PC-9 (cell line): Measurements from ENCODE around the gene SLC30A9. TPM values are rescaled to one million over a fixed set of nuclear protein-coding genes. Genes with fewer than 3 reads are reported as not detected.

Experiments used
- BruUV-seq: library from RNA; stranded (reverse); fragments of 400-500 nt; replicated peaks from 2 replicates; lab custom pipeline; 2021; lab: Mats Ljungman, UMichigan
- CTCF ChIA-PET: fragments of 300-600 bp; sonication (Branson Sonifier 250); formaldehyde crosslinking; loops from one replicate; lab custom pipeline; 2022; ENCODE audit warnings: antibody characterized with exemption; lab: Charles Lee
- POLR2A ChIA-PET: fragments of 300-600 bp; sonication (Branson Sonifier 250); formaldehyde crosslinking; loops from one replicate; lab custom pipeline; 2022; ENCODE audit warnings: antibody characterized with exemption; ENCODE audit not compliant: unreplicated experiment; lab: Charles Lee
- DNase-seq, 2 experiments: peaks; one replicate each; pipeline versions ENCODE4 v3.0.0 to v3.0.0-alpha.2; 2015 to 2022; ENCODE audit warnings: mixed read lengths in 1 of 2
- H2AFZ ChIP-seq: fragments of 200-600 bp; sonication (generic); 2 replicates; pipeline ENCODE4 v1.8.1; 2017; ENCODE audit warnings: antibody characterized with exemption
- H3F3A ChIP-seq: fragments of 200-600 bp; sonication (generic); 2 replicates; pipeline ENCODE4 v1.8.1; 2017; ENCODE audit warnings: antibody characterized with exemption, mild to moderate bottlenecking, low read depth; ENCODE audit not compliant: insufficient read depth
- H3K27ac ChIP-seq: fragments of 200-600 bp; sonication (generic); 2 replicates; pipeline ENCODE4 v1.6.1; 2016; ENCODE audit warnings: mixed run types
- H3K27me3 ChIP-seq: fragments of 200-600 bp; sonication (generic); 2 replicates; pipeline ENCODE4 v1.6.1; 2016; ENCODE audit warnings: low read depth, mixed run types; ENCODE audit not compliant: insufficient read depth
- H3K36me3 ChIP-seq: fragments of 200-600 bp; sonication (generic); 2 replicates; pipeline ENCODE4 v1.6.1; 2016; ENCODE audit warnings: low read depth, mixed run types
- H3K4me1 ChIP-seq: fragments of 200-600 bp; sonication (generic); replicated peaks from 2 replicates; pipeline ENCODE4 v1.6.1; 2016; ENCODE audit warnings: mixed run types; ENCODE audit not compliant: insufficient read depth
- H3K4me2 ChIP-seq: fragments of 200-600 bp; sonication (generic); 2 replicates; pipeline ENCODE4 v1.6.1; 2017; ENCODE audit warnings: mixed run types
- H3K4me3 ChIP-seq: fragments of 200-600 bp; sonication (generic); 2 replicates; pipeline ENCODE4 v1.6.1; 2016; ENCODE audit warnings: mixed run types
- H3K79me2 ChIP-seq: fragments of 200-600 bp; sonication (generic); 2 replicates; pipeline ENCODE4 v1.6.1; 2017; ENCODE audit warnings: low read depth, mixed run types
- H3K9me2 ChIP-seq: fragments of 200-600 bp; sonication (generic); 2 replicates; pipeline ENCODE4 v1.8.1; 2017; ENCODE audit warnings: mild to moderate bottlenecking; ENCODE audit not compliant: insufficient read depth
- H3K9me3 ChIP-seq: fragments of 200-600 bp; sonication (generic); 2 replicates; pipeline ENCODE4 v1.8.1; 2016; ENCODE audit warnings: low read depth; ENCODE audit not compliant: insufficient read depth
- H4K20me1 ChIP-seq: fragments of 200-600 bp; sonication (generic); 2 replicates; pipeline ENCODE4 v1.8.1; 2017; ENCODE audit not compliant: insufficient read depth
- CTCF ChIP-seq: fragments of 200-600 bp; sonication (generic); conservative IDR thresholded peaks from 2 replicates; pipeline ENCODE4 v1.6.1; 2017; ENCODE audit warnings: mixed run types, antibody characterized with exemption, mild to moderate bottlenecking, moderate library complexity
- EZH2 ChIP-seq: fragments of 200-600 bp; sonication (generic); IDR thresholded peaks from 2 replicates; pipeline ENCODE4 v1.8.0; 2017; ENCODE audit warnings: antibody characterized with exemption, low read depth
- intact Hi-C: fragments of 100-400 bp; cut with micrococcal nuclease; formaldehyde crosslinking; loops from one replicate; pipeline ENCODE4 v1.10.0; 2022; ENCODE audit not compliant: unreplicated experiment
- total RNA-seq: library from RNA; stranded (reverse); gene quantifications from 2 replicates; pipeline ENCODE4 v1.2.3, GENCODE V29; 2021

The SLC30A9 gene
- total RNA-seq, 1 experiment from 2014 or later: 47.6 TPM

GRCh38 chr4:41963105-41963504, 27.2 kb upstream of the SLC30A9 start:
- DNase-seq: no peak
- Histone ChIP-seq H3K9me2 (no peaks in the 10 kb centered on the region), H3K4me1 (no peaks in the 10 kb centered on the region), H3K4me3 (no peak overlapping the region), H3K27me3 (no peaks in the 10 kb centered on the region), H3K36me3 (no peaks in the 10 kb centered on the region), H3K79me2 (no peaks in the 10 kb centered on the region), H4K20me1 (no peaks in the 10 kb centered on the region), H3F3A (0 out of 2 replicates have a peak, but pooled peaks cover 3% of the 10 kb centered on the region), H2AFZ (no peak overlapping the region), H3K9me3 (no peaks in the 10 kb centered on the region), H3K4me2 (no peak overlapping the region), H3K27ac (no peak overlapping the region)
- TF ChIP-seq CTCF (peak; percentile 66), EZH2 (no peak)
- CTCF ChIA-PET: no interaction called here
- no TSS peak for BruUV-seq
- intact Hi-C loops: no loop called here
- POLR2A ChIA-PET: no interaction called here

GRCh38 chr4:41964401-41964800, 25.9 kb upstream of the SLC30A9 start:
- H3K36me3 ChIP-seq: no peaks in the 10 kb centered on the region
- H4K20me1 ChIP-seq: no peaks in the 10 kb centered on the region
- H2AFZ ChIP-seq: no peak overlapping the region
- DNase-seq: no peak
- no peak for TF ChIP-seq CTCF
- no peak for TF ChIP-seq EZH2
- no peaks in the 10 kb centered on the region for H3K9me2 ChIP-seq
- no peaks in the 10 kb centered on the region for H3K79me2 ChIP-seq
- H3K4me1 ChIP-seq: no peaks in the 10 kb centered on the region
- H3K4me2 ChIP-seq: no peak overlapping the region
- ChIA-PET CTCF (no interaction called here), POLR2A (no interaction called here)
- no peaks in the 10 kb centered on the region for H3K9me3 ChIP-seq
- H3K27ac ChIP-seq: no peak overlapping the region
- intact Hi-C loops: no loop called here
- H3K27me3 ChIP-seq: no peaks in the 10 kb centered on the region
- 0 out of 2 replicates have a peak, but pooled peaks cover 3% of the 10 kb centered on the region for H3F3A ChIP-seq
- BruUV-seq: no TSS peak
- no peak overlapping the region for H3K4me3 ChIP-seq

- no peak overlapping the region for H3K4me2 ChIP-seq
- BruUV-seq: no TSS peak
- CTCF ChIA-PET: interaction anchor here (0.5 kb wide), 1 partner anchor 72 kb away, joined by 4 read pairs; no protein-coding TSS in a partner anchor
- H3K27me3 ChIP-seq: no peaks in the 10 kb centered on the region
- no peaks in the 10 kb centered on the region for H3K4me1 ChIP-seq
- H2AFZ ChIP-seq: no peak overlapping the region
- no peak overlapping the region for H3K27ac ChIP-seq
- no peak for DNase-seq
- H3K9me3 ChIP-seq: no peaks in the 10 kb centered on the region
- POLR2A ChIA-PET: interaction anchor here (0.6 kb wide), 1 partner anchor 642 kb away, joined by 5 read pairs; no protein-coding TSS in a partner anchor
- no peak for TF ChIP-seq EZH2
- TF ChIP-seq CTCF: no peak
- H4K20me1 ChIP-seq: no peaks in the 10 kb centered on the region
- H3K9me2 ChIP-seq: no peaks in the 10 kb centered on the region
- H3F3A ChIP-seq: no peaks in the 10 kb centered on the region
- intact Hi-C loops: no loop called here
- H3K79me2 ChIP-seq: no peaks in the 10 kb centered on the region
- H3K36me3 ChIP-seq: no peaks in the 10 kb centered on the region
- no peak overlapping the region for H3K4me3 ChIP-seq
These were observed 22.9 kb upstream of the SLC30A9 start for GRCh38 chr4:41967392-41967791.
